HG03097 (cell line): ENCODE data around the gene PPP3CA.
"Not testable (repeated sequence)": the region's sequence is repeated elsewhere in the genome, so short reads cannot be mapped to it uniquely, and the experiment has no call there.

Experiments
- ATAC-seq: cut with Tn5 transposase; IDR thresholded peaks from one replicate; pipeline ENCODE4 v1.9.1; 2021; ENCODE audit not compliant: unreplicated experiment, low FRiP score

The PPP3CA gene

DNA sequence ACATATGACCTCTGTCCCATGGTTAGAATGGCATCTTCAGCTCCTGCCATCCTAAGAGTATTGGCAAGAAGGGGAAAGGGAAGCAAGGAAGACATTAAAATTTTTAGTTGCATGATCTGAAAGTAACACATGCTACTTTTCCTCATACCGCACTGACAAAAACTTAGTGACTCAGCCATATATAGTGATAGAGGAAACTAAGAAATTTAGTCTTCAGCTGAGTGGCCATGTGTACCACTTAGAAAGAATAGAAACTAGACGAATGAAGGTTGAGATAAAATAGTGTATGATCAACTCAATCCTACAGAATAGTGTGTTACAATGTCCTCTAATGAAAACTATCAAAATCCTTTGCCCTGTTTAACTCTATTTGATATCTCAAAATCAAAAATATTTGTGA is 164.1 kb downstream of the PPP3CA start:
- no peak for ATAC-seq

DNA sequence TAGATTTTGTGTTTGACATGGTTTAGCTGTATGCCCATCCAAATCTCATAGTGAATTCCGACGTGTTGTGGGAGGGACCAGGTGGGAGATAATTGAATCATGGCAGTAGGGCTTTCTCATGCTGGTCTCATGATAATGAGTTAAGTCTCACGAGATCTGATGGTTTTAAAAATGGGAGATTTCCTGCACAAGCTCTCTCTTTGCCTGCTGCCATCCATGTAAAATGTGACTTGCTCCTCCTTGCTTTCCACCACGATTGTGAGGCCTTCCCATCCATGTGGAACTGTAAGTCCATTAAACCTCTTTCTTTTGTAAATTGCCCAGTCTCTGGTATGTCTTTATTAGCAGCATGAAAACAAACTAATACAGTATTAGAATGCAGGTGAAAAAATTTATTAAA is 164.6 kb downstream of the PPP3CA start:
- ATAC-seq = not testable (repeated sequence)

DNA sequence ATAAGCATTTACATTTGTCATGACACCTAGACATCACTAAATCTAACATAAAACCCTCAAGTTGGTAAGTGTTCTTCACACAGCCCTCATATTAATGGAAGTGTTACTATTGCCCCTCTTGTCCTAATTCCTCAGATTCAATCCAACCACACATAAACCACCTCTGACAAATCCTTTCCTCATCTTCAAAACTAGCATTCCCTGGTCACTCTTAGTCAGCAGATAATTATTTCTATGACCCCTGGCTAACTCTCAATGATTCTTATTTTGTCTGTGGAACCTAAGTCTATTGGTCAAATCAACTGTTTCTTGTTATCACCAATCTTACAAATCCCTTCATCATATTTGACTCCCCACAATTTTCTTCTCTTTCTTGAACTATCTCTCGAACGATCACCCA is 168.6 kb downstream of the PPP3CA start:
- no peak for ATAC-seq

DNA sequence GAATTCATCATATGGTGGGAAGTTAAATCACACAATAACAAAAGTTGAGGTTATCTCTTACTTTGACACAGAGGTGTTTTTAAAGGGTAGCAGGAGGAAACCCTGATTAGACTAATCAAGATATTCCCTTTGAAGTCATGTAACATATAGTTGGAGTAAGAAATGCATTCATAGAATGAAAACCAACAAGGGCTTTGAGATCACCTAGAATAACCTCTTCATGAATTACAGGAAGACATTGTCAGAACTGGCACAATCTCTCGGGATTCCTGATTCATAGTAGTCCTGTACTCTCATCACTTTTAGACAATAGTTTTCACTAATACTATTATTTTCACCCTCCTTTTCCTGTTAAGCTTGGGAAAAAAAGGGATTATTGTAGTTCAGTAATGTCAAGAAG is 170.2 kb downstream of the PPP3CA start:
- no peak for ATAC-seq

DNA sequence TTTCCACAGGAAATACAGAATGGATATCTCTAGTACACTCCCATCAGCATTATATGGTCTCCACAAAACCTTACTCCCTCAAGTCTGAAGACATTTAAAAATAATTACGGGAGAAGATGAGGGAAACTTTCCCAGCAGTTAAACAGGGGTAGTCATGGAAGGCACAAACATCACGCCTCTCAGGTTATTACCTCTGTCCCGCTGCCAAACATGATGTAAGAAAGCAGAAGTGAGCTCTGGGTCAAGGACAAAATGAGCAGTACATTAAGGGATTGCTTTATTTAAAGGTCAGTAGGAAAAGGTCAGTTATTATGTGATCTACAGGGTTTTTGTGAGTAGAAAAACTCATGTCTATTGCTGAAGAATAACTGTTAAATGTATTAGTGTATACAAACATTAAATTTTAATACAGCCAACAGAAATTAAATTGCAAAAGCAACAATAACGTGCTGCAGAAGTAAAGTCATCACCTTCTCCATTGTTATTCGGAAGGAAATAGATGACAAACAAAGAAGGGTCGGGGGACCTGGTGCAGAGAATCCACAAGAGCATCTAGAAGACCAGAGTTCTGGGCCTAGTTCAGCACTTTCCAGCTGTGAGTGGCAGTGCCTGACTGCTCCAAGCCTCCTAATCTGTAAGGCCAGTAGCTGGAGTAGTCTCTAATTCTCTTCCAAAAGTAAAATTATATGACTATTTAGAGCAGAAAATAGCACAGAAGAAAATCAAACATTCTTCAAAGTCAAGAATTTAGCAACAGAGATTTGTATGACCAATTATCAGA is 171.2 kb downstream of the PPP3CA start:
- ATAC-seq = no peak

DNA sequence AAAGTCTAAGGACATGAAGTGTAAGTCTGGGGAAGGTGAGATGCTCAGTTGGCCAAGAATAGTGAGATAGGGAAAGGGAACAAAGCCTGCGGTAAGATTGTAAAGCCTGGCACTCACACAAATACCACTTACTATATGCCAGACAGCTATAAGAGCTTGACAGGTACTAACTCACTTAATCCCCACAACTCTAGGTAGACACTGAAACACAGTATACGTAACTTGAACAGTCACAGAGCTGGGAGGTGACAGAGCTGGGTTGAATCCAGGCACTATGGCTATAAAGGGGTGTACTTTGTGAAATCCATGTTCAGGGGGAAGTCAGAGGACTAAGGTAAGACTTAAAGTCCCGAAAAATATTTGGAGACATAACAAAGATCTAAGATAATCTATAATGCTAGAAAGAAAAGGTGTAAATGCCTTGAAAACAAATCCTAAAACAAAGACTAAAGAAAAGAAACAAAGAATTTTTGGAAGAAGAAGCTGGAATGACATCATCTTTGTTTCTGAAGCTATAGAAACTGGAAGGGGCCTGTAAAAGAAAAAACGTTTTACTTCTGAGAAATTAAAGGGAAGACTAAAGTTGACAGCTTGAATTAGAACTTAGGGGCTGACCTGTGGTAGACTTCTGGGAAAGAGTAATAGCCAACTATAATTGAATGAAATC is 172.5 kb downstream of the PPP3CA start:
- ATAC-seq = no peak

DNA sequence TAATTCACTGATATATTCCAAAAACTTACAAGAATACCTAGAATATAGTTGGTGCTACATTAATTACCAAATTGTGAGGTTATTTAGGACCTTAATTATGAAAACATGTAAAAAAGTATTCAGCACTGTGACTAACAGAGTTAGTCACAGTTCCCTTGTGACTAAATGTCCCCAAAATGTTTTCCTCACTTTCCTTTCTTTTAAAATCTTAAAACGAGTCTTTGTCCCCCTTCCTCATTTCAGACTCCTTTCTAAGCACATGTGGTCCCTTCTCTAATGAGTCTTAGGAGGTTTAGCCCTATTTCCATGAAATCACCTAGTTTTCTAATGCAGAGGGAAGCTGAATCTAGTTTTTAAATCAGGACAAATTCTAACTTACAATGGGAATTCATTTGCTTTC is 175.0 kb downstream of the PPP3CA start:
- ATAC-seq = no peak

DNA sequence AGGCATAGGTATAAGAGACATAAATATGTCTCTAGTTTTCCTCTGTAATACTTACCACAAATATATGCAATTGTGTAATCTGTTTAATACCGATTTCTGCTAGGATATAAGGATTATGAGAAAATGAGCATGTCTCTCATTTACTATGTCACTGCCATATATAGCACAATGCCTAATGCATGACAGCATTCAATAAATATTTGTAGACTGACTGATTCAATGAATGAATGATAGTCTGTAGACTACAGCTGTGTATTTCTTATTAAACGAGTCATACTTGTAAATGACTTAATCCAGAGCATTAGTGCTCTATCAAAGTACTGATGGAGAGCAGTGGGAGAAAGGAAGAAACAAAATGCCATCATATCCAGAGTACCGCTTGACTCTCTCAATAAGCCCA is 175.6 kb downstream of the PPP3CA start:
- no peak for ATAC-seq

DNA sequence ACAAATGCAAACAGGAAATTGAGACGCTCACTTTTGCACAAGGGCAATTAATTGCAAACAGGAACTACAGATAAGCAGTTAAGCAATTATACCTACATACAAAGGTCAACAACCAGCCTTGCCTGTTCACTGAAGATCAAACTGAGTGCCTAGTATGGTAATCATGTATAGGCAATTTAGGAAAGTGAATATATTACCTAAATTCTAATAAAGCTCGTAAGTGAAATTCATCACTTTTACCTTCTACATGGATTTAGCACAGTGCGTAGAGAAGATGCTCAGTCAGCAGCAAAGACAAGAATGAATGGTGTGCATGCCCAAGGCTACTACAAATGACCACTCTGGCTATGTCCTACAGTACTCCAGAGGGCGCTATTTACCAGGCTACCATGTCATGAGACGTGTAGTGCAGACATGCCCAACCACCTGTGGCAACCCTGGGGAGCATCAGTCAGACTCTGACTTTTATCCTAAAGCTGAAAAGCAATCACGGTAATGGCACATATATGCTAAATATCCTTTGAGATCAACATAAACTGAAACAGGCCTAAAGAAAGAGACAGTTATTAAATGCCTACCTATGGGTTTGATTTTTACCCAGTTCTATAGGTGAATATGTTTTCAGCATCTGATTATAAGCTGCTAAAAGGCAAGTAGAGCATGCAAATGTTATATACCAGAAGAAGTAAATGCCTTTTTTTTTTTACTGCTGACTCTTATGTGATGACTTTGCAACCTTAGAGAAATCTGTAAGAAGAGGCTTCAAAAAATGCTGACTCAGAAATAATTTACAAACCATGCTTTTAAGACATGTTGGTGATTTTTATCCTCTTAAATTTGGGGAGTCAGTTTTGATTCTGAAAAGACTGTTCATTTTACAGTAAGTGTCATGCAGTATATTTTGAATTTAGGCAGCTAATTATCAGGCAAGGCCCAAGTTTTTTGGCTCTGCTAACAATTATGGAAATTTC is 178.0 kb downstream of the PPP3CA start:
- ATAC-seq = peak; percentile 95

DNA sequence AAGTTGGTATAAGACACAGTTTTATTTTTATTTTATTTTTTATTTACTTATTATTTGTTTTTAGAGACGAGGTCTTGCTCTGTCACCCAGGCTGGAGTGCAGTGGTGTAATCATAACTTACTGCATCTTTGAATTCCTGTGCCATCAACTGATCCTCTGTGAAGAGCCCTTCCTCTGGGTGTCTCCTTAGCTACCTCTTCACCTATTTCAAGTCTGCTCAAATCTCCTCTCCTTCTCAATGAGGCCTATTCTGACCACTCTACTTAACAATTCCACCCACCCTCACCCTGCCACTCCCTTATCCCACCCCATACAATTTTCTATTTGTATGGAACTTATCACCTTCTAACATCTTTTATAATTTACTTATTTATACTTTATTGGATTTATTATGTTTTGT is 183.4 kb downstream of the PPP3CA start:
- ATAC-seq = no peak

DNA sequence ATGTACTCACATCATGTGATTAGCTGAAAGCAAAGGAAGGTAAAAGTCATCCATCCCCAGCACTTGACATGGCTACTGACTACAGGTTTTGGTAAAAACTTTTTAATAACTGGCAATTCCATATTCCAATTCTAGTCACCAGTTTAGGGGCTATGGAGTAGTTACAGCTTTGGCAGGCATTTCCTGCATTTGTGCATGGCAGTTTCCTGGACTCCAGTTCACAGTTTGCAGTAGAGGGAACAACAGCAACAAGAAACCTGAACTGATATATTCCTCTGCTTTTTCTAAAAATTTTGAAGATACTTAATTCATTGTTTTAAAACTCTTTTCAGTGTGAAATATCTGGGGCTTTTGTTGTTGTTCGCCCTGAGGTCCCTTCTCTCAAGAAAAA is 184.3 kb downstream of the PPP3CA start:
- ATAC-seq = no peak

DNA sequence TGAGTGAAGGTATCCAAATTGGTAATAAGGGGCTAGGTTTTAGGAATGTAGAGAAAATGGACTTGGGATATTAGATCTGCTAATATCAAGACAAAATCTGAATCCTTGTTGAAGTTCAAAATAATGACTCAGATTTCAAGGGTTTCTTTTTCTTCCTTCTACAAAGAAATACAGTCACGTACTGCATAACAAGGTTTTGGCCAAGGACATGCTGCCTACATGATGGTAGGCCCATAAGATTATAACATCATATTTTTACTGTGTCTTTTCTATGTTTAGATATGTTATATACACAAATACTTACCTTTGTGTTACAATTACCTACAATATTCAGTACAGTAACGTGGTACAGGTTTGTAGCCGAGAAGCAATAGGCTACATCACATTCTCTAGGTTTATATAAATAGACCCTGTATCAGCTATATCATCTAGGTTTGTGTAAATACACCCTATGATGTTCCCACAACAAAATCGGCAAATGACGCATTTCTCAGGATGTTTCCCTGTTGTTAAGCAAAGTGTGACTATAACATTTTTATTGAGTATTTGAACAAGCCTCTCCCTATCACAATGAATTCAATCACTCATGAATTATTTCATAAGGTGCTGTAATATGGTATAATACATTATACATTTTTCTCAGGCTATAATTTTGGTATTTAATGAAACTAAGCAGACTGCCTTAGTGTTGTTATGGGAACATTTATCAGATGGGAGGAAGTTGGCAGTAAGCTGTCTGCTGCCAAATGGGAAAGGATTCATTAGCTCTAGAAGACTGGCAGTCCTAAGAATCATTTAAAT is 186.3 kb downstream of the PPP3CA start:
- ATAC-seq = no peak

DNA sequence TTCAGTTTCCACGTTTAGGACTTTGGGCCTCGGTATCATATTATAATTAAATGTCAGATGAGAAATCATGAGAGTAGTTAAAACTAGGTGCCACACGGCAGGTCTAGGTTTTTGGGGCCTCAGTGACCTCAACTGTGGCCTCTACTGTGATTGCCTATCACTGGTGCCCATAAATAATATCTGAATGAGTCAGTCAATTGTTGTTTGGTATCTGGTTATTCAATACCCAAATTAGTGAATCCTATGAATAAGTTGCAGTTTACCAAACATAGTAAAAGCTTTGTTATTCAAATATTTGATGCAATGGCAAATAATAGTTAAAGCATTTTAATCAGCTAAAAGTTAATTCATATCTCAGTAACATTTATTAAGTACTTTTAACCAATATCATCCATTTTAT is 188.8 kb downstream of the PPP3CA start:
- no peak for ATAC-seq

DNA sequence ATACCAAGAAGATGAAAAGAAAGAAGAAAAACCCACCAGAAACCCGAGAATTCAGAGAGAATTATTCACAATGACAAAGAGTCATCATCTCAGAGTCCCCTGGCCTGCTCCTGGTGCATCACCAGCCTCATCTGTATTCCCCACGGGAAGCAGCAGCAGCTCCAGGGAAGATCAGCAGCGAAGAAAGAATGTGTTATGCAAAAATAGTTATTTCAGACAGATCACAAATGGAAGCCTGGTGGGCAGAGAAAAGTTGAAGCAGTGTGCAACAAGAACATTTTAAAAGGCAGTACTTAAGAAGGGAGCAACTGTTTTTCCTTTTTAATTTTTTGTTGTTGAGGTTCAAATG is 189.2 kb downstream of the PPP3CA start:
- ATAC-seq = no peak

DNA sequence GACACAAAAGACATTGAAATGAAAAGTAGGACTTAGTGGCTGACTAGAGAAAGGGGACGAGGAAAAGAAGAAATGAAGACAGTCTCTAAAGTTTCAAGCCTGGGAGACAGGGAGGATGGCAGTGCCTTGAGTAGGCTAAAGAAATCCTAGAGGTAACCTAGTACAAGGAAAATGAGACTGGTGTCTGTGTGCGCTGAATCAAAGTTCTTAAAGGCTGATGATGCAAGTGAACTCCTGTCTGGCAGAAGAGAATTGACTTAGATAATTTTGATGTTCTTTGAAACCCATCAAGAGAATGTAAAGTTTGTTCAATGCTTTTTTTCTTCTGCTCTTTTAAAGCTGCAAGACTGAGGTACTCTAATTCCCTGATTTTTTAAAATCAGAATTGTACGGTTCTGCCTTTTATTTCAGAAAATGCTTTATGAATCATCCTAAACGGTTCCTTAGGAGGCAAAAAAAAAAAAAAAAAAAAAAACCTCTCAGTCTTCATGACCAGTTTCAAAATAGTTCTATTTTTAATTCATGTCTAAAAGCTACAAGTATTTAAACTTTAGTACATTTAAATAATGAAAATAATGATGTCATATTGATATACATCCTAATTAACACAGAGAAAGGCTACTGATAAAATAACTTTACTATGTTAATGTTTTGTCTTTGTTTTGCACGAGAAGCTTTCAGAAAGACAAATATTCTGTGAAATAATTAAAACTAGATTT is 189.8 kb downstream of the PPP3CA start:
- ATAC-seq = no peak

DNA sequence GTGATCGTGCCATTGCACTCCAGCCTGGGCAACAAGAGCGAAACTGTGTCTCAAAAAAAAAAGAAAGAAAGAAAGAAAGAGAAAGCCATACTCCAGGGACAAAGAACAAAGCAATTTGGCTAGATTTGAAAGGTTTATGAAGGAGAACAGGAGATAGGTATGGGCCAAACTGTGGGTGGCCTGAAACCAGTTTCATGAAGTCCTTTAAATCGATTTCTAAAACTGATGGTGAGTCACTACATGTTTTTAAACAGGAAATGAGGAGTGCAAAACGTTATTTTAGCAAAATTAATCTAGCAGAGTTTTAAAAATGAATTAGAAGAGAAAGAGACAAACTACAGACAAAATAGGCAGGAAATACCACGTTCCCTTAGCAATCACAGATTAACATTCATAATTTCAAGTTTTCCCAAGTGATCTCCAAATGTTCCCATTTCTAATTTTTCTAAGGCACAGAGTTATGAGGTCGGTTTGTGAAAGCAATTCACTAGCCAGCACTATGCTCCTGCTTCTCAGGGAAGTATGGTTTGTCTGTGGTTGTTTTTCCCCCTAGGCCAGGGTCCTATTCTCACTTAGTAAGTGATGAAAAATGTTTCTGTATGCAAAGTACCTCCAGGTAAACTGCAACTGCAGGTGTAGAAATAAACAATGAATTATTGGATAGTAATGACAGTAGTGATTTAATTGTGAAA is 190.6 kb downstream of the PPP3CA start:
- ATAC-seq = no peak

DNA sequence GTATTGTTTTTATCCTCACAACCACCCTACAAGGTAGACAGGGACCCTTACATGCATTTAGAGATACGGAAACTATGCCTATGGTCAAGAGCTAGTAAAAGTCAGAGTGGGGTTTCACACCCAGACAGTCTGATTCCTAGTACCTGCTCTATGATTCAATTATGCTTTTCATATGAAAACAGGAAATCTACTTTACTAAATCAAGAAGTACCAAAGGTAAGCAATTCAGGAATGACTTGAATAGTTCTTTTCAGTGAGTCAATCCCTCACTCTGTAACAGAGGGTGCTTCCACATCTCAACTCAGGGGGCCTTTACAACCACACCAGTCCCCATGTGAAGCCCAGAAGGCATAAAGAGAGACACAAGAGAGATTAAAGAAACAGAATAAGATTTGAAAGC is 191.4 kb downstream of the PPP3CA start:
- ATAC-seq = no peak

DNA sequence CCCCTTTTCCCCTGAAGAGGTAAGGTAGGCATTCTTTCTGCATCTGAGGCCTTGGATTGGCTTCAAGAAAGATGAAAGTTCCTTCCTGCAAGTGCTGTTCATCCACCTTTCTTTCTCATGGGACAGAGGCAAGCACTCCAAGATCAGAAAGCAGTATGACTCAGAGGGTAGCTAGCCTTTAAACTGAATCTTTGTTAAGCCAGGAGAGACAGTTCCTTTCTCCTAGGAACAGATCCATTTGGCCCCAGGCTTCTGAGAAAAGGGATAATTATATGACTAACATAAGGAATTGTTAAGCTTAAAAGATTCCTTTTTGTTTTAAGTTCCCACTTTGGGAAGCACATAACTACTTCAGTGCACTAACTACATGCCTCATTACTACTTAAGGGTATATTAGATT is 192.0 kb downstream of the PPP3CA start:
- no peak for ATAC-seq

DNA sequence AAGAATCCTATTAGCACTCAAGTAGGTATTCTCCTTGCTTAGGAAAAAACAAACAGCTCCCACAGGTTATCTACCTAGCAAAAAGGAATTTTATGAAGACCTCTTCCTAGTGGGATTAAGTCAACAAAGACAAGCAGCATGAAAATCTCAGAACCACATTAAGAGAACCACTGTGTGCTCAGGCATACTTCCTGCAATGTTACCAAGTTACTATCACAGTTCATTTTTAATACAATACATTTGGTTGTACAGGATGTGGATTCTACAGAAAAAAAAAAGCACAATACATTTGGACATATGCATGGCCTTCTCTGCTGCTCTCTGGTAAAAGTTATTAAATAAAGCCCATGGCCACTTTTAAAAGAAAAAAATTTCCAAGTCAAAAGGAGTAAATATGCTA is 193.7 kb downstream of the PPP3CA start:
- ATAC-seq = no peak
